SKM-1 (cell line): ENCODE measurements around the gene DHX57.
"Not testable (repeated sequence)": the region's sequence is repeated elsewhere in the genome, so short reads cannot be mapped to it uniquely, and the experiment has no call there.

Experiments used
- DNase-seq: peaks from one replicate; lab custom pipeline; 2025; ENCODE audit not compliant: unreplicated experiment; lab: John Stamatoyannopoulos, UW

The DHX57 gene

DNA sequence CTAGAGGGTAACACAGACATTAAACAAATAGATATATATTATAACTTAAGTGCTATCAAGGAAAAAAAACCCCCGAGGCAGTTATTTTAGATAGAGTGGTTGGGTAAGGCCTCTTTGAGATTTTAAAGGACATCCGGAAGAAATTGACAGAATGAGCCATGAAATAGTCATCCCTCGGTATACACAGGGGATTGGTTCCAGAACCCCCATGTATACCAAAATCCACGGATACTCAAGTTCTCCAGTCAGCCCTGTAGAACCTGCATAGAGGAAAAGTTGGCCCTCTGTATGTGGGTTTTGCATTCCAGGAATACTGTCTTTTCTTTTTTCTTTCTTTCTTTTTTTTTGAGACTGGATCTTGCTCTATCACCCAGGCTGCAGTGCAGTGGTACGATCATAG is 2.0 kb downstream of the DHX57 start:
- no peak for DNase-seq

DNA sequence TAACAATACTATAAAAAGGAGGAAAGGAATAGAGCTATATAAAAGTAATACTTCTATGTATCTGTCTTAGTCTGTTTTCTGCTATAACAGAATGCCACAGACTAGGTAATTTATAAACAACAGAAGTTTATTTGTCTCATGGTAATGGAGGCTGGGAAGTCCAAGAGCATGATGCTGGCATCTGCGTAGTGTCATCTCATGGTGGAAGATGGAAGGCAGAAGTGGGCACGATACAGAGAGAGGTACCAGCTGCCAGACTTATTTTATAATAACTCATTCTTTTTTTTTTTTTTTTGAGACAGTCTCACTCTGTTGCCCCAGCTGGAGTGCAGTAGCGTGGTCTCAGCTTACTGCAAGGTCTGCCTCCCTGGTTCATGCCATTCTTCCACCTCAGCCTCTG is 4.3 kb downstream of the DHX57 start:
- DNase-seq, result no peak

- no peak for DNase-seq
Measured at GRCh38 chr2:38866773-38867443, 8.8 kb downstream of the DHX57 start.

DNA sequence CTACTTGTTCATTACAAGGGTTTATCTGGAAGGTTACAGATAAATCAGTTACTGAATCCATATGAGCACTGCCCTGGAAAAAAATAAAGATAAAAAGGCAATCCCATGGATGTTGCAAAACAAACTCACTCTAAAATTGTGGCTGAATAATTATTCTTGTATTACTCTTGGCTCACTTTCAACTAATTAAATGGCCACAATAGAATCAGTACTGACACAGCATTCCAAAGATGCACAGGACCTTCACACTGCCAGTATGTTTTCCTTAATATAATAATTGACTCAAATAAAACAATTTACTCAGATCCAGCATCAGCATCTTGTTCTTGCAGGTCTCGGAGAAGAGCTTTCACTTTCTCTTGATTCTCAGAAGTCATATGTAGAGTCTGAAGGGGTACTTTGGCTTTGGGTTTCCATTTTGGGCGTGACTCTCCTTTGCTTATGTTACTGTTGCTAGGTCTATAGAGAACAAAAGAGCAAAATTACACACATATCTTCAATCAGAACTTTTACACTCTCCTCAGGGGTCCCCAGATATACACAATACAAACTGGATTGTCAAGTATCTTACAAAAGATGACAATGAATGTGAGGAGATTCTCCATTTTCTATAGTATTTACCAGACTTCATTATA is 12.6 kb downstream of the DHX57 start:
- no peak for DNase-seq

DNA sequence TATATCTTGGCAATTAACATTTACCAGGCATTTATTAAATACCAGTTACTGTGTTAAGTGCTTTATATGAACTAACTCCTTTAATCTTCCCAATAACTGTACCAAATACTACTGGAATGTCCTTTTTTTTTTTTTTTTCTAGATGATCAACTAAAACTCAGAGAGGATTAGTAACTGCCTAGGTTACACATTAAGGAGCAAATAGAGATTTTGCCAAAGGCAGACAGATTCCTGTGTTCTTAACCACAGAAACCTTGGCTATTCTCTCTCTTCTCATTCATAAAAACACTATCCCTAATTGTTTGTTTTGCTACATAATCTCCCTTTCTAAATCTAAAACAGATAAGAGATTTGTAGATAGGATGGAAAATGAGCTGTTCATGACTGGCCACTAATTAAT is 13.3 kb downstream of the DHX57 start:
- no peak for DNase-seq

DNA sequence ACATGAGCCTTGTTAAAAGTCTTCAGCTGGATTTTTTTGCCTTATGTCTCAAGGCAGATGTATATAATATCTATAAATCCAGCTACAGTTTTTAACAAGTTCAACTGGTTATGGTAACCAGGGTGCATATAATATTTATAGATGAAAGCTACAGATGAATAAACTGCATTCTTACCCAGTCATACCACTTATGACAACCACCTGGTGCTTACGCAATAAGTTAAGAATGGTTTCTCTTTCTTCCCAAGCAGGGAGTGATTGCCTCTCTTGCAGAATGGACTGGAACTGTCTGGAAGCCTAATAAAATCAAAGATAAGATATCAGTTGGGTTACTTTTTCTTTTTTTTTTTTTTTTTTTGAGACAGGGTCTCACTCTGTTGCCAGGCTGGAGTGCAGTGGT is 19.6 kb downstream of the DHX57 start:
- no peak for DNase-seq

DNA sequence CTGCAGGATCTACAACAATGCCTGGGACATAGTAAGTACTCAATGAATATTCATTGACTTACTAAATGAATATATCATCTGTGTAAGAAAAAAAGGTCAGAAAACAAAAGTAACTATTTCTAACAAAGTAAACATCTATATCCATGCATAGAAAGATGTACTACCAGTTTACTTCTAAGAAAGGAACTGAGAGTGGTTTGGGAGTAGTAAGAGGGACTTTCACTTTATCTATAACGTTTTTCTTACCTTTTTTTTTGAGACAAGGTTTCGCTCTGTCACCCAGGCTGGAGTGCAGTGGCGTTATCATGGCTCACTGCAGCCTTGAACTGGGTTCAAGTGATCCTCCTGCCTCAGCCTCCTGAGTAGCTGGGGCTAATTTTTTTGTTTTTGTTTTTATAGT is 25.7 kb downstream of the DHX57 start:
- no peak for DNase-seq

- no peak for DNase-seq
Measured at GRCh38 chr2:38836791-38837190, 38.9 kb downstream of the DHX57 start.

DNA sequence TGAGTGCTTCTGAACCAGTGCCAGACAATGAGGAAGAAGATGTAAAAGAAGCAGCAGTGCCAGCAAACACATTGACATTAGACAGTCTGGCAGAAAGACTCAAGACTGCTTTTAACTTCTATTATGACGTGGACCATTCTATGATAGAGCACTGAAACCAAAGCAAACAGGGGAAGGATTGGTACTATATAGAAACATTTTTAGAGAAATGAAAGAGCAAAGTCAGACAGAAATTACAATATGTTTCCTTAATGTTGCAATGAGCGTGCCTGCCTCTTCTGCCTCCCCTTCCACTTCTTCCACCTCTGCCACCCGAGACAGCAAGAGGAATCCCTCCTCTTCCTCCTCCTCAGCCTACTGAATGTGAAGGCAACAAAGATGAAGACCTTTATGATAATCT is 39.7 kb downstream of the DHX57 start:
- no peak for DNase-seq

DNA sequence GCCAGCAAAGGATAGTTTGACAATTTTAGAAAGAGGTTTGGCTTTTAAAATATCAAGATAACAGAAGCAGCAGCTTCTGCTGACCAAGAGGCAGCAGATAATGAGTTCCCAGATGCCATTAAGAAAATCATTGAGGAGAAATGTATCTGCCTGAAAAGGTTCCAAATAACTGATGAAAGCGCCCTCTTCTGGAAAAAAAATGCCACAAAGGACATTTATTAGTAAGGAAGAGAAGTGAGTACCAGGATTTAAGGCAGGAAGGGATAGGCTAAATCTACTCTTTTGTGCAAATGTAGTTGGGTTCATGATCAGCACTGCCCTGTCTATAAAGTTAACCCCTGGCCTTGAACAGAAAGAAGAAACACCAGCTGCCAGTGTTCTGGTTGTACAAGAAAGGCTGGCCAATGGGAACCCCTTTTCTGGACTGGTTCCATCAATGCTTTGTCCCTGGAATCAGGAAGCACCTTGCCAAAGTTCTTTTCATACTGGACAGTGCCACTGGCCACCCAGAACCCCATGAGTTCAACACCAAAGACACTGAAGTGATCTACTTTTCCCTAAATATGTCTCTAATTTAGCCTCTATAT is 40.6 kb downstream of the DHX57 start:
- no peak for DNase-seq

GRCh38 chr2:38830526-38831159 is 45.1 kb downstream of the DHX57 start:
- no peak for DNase-seq

- DNase-seq, result no peak
Measured at GRCh38 chr2:38829971-38830370, 45.8 kb downstream of the DHX57 start.

DNA sequence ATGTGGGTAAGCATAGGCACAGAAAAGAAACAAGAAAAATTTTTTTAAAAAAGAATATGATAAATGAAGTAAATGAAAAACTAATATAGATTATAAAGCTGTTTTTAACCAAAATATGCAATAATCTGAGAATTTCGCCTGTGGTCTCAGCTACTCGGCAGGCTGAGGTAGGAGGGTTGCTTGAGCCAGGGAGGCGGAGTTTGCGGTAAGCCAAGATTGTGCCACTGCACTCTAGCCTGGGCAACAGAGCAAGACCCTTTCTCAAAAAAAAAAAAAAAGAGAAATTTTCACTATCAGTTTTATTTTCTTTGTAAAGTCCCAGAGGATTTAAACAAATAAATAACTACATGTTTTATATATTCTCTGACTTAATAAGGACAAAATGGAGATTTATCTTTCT is 47.3 kb downstream of the DHX57 start:
- no peak for DNase-seq

DNA sequence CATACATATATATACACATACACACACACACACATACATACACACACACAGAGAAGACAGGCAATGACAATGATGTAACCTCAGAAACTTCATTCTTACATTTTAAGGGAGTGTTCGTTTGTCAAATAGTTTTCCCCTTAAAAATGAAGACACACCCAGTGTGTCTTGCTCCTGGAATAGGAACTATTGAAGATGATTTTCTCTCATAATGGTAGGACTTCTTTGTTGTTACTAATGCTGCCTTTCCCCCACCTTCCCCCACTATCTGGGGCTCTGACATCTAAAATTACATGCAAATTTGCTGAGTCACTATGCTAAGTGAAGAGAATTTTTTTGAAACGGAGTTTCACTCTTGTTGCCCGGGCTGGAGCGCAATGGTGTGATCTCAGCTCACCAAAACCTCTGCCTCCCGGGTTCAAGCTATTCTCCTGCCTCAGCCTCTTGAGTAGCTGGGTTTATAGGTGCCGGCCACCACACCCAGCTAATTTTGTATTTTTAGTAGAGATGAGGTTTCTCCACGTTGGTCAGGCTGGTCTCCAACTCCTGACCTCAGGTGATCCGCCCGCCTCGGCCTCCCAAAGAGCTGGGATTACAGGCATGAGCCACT is 48.1 kb downstream of the DHX57 start:
- not testable (repeated sequence) for DNase-seq

- no peak for DNase-seq
Measured at GRCh38 chr2:38825956-38826355, 49.8 kb downstream of the DHX57 start.

GRCh38 chr2:38824906-38825305 is 50.8 kb downstream of the DHX57 start:
- DNase-seq, result no peak

- DNase-seq, result no peak
Measured at GRCh38 chr2:38823386-38823785, 52.3 kb downstream of the DHX57 start.

- no peak for DNase-seq
Measured at GRCh38 chr2:38818565-38818964, 57.2 kb downstream of the DHX57 start.

DNA sequence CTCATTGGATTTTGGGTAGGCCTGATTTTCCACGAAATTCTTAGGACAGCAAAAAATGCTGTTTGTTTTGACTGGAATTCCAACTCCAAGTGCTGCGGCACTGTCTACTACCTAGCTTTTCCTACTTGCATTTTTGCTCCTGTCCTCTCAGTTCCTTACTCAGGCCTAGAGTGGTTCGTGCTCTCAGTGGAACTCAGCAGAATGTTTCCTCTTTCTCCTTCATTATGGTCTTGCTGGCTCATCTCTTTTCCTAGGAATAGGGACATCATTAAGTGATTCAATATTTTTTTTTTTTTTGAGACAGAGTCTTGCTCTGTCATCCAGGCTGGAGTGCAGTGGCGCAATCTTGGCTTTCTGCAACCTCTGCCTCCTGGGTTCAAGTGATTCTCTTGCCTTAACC is 59.8 kb downstream of the DHX57 start:
- DNase-seq, result no peak

GRCh38 chr2:38810488-38810887 is 65.2 kb downstream of the DHX57 start:
- DNase-seq, result no peak

DNA sequence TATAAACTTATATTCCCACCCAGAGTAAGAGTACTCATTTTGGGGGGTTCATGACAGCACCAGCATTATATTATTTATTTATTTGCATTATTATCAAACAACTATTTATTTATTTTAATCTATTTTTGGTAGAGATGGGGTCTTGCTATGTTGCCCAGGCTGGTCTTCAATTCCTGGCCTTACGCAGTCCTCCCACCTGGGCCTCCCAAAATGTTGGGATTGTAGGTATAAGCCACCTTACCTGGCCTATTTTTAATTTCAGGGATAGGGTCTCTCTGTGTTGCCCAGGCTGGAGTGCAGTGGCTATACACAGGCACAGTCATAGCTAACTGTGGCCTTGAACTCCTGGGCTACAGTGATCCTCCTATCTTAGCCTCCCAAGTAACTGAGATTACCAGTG is 67.1 kb downstream of the DHX57 start:
- DNase-seq, result no peak

DNA sequence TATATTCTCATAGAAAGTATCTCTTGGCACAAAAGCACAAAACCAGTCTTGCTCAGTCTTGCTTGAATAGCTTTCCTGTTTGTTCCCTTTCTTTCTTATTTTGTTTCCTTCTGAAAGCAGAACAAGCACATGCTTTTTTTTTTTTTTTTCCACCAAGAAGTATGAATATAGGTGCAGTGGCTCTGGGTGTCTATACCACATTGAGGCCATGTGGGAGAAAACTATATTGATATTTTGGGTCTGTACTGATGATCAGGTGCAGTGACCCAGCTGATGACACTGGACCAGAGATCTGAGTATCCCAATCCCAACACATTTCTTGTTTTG is 69.0 kb downstream of the DHX57 start:
- no peak for DNase-seq
